ENCODE results near the gene VWA2. TPM values are rescaled to one million over a fixed set of nuclear protein-coding genes. Genes with fewer than 3 reads are reported as not detected.

Gene VWA2
- total and polyA plus RNA-seq, 2 donors from 2014 or later = 0.17 to 6.5 TPM

GRCh38 chr10:114252883-114253282 lies 13.8 kb downstream of the VWA2 start:
- Histone ChIP-seq H3K27ac (ENCODE audit: low read depth in 2 of 2, low read length in 2 of 2) (no peak overlapping the region), H3K36me3 (ENCODE audit: control insufficient read depth in 2 of 3, insufficient read depth in 3 of 3, low read length in 3 of 3) (no peaks in the 10 kb centered on the region), H3K4me3 (ENCODE audit: low read length in 3 of 3) (no peak overlapping the region), H3K9ac (ENCODE audit: low read length in 3 of 3) (no peak overlapping the region), H3K4me1 (ENCODE audit: control insufficient read depth in 2 of 3, insufficient read depth in 2 of 3, low read depth in 1 of 3, low read length in 3 of 3) (no peaks in the 10 kb centered on the region), H3K27me3 (ENCODE audit: control insufficient read depth, insufficient read depth, low read length) (no peaks in the 10 kb centered on the region), H3K9me3 (ENCODE audit: control insufficient read depth in 2 of 3, insufficient read depth in 1 of 3, low read length in 3 of 3) (no peaks in the 10 kb centered on the region)
- FAIRE-seq = no peak
- TF ChIP-seq, protein P1, sequence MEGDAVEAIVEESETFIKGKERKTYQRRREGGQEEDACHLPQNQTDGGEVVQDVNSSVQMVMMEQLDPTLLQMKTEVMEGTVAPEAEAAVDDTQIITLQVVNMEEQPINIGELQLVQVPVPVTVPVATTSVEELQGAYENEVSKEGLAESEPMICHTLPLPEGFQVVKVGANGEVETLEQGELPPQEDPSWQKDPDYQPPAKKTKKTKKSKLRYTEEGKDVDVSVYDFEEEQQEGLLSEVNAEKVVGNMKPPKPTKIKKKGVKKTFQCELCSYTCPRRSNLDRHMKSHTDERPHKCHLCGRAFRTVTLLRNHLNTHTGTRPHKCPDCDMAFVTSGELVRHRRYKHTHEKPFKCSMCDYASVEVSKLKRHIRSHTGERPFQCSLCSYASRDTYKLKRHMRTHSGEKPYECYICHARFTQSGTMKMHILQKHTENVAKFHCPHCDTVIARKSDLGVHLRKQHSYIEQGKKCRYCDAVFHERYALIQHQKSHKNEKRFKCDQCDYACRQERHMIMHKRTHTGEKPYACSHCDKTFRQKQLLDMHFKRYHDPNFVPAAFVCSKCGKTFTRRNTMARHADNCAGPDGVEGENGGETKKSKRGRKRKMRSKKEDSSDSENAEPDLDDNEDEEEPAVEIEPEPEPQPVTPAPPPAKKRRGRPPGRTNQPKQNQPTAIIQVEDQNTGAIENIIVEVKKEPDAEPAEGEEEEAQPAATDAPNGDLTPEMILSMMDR (IDR thresholded peaks at IDR 0.05; ENCODE audit: borderline replicate concordance, extremely low read depth, insufficient read depth) = no peak
- intact Hi-C loops (cut with DNase I) = no loop called here
- no peak for DNase-seq

GRCh38 chr10:114255227-114255626 lies 16.2 kb downstream of the VWA2 start:
- H3K4me1 ChIP-seq (ENCODE audit: control insufficient read depth in 2 of 3, insufficient read depth in 2 of 3, low read depth in 1 of 3, low read length in 3 of 3) = no peaks in the 10 kb centered on the region
- no peaks in the 10 kb centered on the region for H3K27me3 ChIP-seq (ENCODE audit: control insufficient read depth, insufficient read depth, low read length)
- FAIRE-seq = no peak
- no peak overlapping the region for H3K27ac ChIP-seq (ENCODE audit: low read depth in 2 of 2, low read length in 2 of 2)
- H3K36me3 ChIP-seq (ENCODE audit: control insufficient read depth in 2 of 3, insufficient read depth in 3 of 3, low read length in 3 of 3) = no peaks in the 10 kb centered on the region
- no peak for DNase-seq
- no peak overlapping the region for H3K4me3 ChIP-seq (ENCODE audit: low read length in 3 of 3)
- H3K9ac ChIP-seq (ENCODE audit: low read length in 3 of 3) = no peak overlapping the region
- intact Hi-C loops (cut with DNase I) = no loop called here
- H3K9me3 ChIP-seq (ENCODE audit: control insufficient read depth in 2 of 3, insufficient read depth in 1 of 3, low read length in 3 of 3) = no peaks in the 10 kb centered on the region
- TF ChIP-seq, protein P1 (IDR thresholded peaks at IDR 0.05; ENCODE audit: borderline replicate concordance, extremely low read depth, insufficient read depth) = no peak

- DNase-seq = no peak
- TF ChIP-seq, protein P1 (IDR thresholded peaks at IDR 0.05; ENCODE audit: borderline replicate concordance, extremely low read depth, insufficient read depth) = no peak
- Histone ChIP-seq H3K27me3 (ENCODE audit: control insufficient read depth, insufficient read depth, low read length) (no peaks in the 10 kb centered on the region), H3K9ac (ENCODE audit: low read length in 3 of 3) (no peak overlapping the region), H3K27ac (ENCODE audit: low read depth in 2 of 2, low read length in 2 of 2) (no peak overlapping the region), H3K36me3 (ENCODE audit: control insufficient read depth in 2 of 3, insufficient read depth in 3 of 3, low read length in 3 of 3) (no peaks in the 10 kb centered on the region), H3K9me3 (ENCODE audit: control insufficient read depth in 2 of 3, insufficient read depth in 1 of 3, low read length in 3 of 3) (no peaks in the 10 kb centered on the region), H3K4me3 (ENCODE audit: low read length in 3 of 3) (no peak overlapping the region), H3K4me1 (ENCODE audit: control insufficient read depth in 2 of 3, insufficient read depth in 2 of 3, low read depth in 1 of 3, low read length in 3 of 3) (no peaks in the 10 kb centered on the region)
- intact Hi-C loops (cut with DNase I) = no loop called here
- no peak for FAIRE-seq
Observed at GRCh38 chr10:114256008-114256765, 17.1 kb downstream of the VWA2 start.
